ENCODE results near the gene ATF4. TPM values are rescaled to one million over a fixed set of nuclear protein-coding genes. Genes with fewer than 3 reads are reported as not detected.
A peak's percentile ranks its signal among the peaks of the same experiment; 100 is the strongest.

ATF4 gene
- total and polyA plus RNA-seq, 9 donors: 212 to 611 (median 252) TPM

- no peak overlapping the region for H3K4me3 ChIP-seq
- no peaks in the 10 kb centered on the region for H3K36me3 ChIP-seq
- H3K27me3 ChIP-seq: no peaks in the 10 kb centered on the region
- WGBS, 3 donors: 78 to 84% (median 83%) methylated on average over 12 of the region's 12 CpGs
- peak in 4 of 5 donors; percentile 31 to 57 (median 52) for DNase-seq
- TF ChIP-seq EP300 (IDR thresholded peaks at IDR 0.05): no peak
- no peak for TF ChIP-seq POLR2A (IDR thresholded peaks at IDR 0.05)
- TF ChIP-seq CTCF (IDR thresholded peaks at IDR 0.05): no peak
- H3K27ac ChIP-seq: peak overlapping the region in 1 of 2 donors; percentile 25
- intact Hi-C loops (cut with DNase I): loop anchor here (5.0 to 10.0 kb wide), 4 partner anchors 217 to 813 kb away; partner anchors contain the start of genes ADSL (in 1 of the 4) and RPL3 (in 1 of the 4)
- no peaks in the 10 kb centered on the region for H3K9me3 ChIP-seq
- peaks cover 8% of the 10 kb centered on the region for H3K4me1 ChIP-seq (ENCODE audit: insufficient read depth)
Observed at GRCh38 chr22:39534092-39534506, 13.7 kb downstream of the ATF4 start.

- no peaks in the 10 kb centered on the region for H3K9me3 ChIP-seq
- peak overlapping the region in 1 of 2 donors; percentile 25 for H3K27ac ChIP-seq
- H3K27me3 ChIP-seq: no peaks in the 10 kb centered on the region
- peaks cover 3% of the 10 kb centered on the region for H3K4me1 ChIP-seq (ENCODE audit: insufficient read depth)
- 4 to 10% (median 6%) methylated on average over 18 to 41 of the region's 41 CpGs for WGBS, 3 donors
- intact Hi-C loops (cut with DNase I): loop anchor here (5.0 to 10.0 kb wide), 5 partner anchors 217 to 813 kb away; partner anchors contain the start of genes ADSL (in 1 of the 4) and RPL3 (in 1 of the 4)
- peak; percentile 82 to 95 (median 90) for DNase-seq
- H3K4me3 ChIP-seq: peak overlapping the region; percentile 8
- no peaks in the 10 kb centered on the region for H3K36me3 ChIP-seq
- TF ChIP-seq EP300 (IDR thresholded peaks at IDR 0.05) (no peak), CTCF (IDR thresholded peaks at IDR 0.05) (peak; percentile 85 to 98 (median 97))
Observed at GRCh38 chr22:39534591-39535356, 14.4 kb downstream of the ATF4 start.

- Histone ChIP-seq H3K4me3 (no peak overlapping the region), H3K4me1 (ENCODE audit: insufficient read depth) (peaks cover 3% of the 10 kb centered on the region), H3K27ac (no peak overlapping the region), H3K36me3 (no peaks in the 10 kb centered on the region), H3K27me3 (no peaks in the 10 kb centered on the region), H3K9me3 (no peaks in the 10 kb centered on the region)
- peak in 1 of 5 donors; percentile 53 for DNase-seq
- TF ChIP-seq EP300 (IDR thresholded peaks at IDR 0.05) (no peak), CTCF (IDR thresholded peaks at IDR 0.05) (no peak), POLR2A (IDR thresholded peaks at IDR 0.05) (no peak)
- intact Hi-C loops (cut with DNase I): loop anchor here in 3 of 4 donors (5.0 to 10.0 kb wide), 3 partner anchors 361 to 489 kb away; no protein-coding TSS in a partner anchor
- 48 to 57% (median 54%) methylated on average over 11 to 13 of the region's 13 CpGs for WGBS, 3 donors
Observed at GRCh38 chr22:39535357-39535725, 15.0 kb downstream of the ATF4 start.

GRCh38 chr22:39535831-39536449 lies 15.6 kb downstream of the ATF4 start:
- no peak overlapping the region for H3K27ac ChIP-seq
- WGBS, 3 donors: 85 to 89% (median 85%) methylated on average over 15 of the region's 15 CpGs
- DNase-seq: peak in 1 of 5 donors; percentile 24
- H3K36me3 ChIP-seq: no peaks in the 10 kb centered on the region
- no peaks in the 10 kb centered on the region for H3K9me3 ChIP-seq
- peaks cover 2% of the 10 kb centered on the region for H3K4me1 ChIP-seq (ENCODE audit: insufficient read depth)
- no peak overlapping the region for H3K4me3 ChIP-seq
- intact Hi-C loops (cut with DNase I): loop anchor here (2.0 to 10.0 kb wide), 4 partner anchors 361 to 489 kb away; no protein-coding TSS in a partner anchor
- TF ChIP-seq EP300 (IDR thresholded peaks at IDR 0.05): no peak
- no peak for TF ChIP-seq CTCF (IDR thresholded peaks at IDR 0.05)
- no peak for TF ChIP-seq POLR2A (IDR thresholded peaks at IDR 0.05)
- H3K27me3 ChIP-seq: no peaks in the 10 kb centered on the region

All from ovary (tissue), 9 donors.